ENCODE data around the gene SLC25A19.
A peak's percentile ranks its signal among the peaks of the same experiment; 100 is the strongest.

Gene SLC25A19

DNA sequence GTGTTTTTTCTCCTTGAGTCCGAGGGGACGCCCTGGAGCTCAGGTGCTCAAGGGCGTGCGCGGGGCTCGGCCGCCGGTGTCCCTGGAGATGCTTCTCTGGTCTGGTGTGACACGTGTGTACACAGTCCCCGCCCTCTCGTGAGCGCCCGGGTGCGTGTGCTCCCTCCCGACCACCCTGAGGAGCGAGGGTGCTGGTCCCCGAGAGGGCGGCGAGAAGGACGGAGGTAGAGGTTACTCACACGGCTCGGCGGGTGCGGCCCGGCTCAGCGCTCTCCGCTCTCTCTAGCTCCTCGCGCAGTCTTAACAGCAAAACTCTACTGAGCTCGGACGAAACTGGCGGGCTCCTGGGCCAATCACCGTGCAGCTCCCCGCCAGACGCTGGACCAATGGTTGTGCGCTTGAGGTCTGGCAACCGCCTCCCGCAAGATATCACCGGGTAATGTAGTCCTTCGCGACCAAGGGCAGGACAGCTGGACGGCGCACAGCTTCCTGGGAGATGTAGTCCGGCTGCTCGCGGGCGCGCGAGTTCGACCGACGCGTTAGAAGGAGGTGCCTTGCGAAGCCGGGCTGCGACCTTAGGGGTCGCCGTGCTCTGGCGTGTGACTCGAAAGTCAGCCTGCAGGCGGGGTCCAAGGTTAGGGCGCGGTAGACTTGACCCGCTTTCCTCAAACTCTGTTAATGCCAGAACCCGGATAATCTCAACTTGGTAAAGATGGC lies at the start of gene SLC25A19:
Gene SLC25A19, minus strand, starts transcription at position 319 of the 717 bp plus-strand sequence. CDS start 2,669 bp downstream, outside the sequence.
- peak; percentile 99 for DNase-seq

DNA sequence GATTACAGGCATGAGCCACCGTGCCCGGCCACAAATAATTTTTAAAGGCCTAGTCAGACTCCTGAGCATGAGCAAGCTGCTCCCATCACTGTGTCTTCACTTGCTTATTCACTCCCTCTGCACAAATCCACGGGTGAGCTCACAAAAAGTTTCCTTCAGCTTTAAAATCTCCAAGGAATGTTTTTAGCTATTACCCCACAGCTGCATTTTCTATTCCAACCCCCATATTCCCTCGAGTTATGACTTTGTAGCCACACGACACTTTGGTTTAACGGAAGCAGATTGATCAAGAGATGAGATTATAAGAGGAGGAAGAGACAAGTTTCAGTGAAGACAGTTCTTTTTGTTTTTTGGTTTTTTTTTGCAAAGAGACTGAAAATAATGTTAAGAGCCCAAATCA lies 49.1 kb upstream of the SLC25A19 start:
- peak; percentile 63 for DNase-seq

DNA sequence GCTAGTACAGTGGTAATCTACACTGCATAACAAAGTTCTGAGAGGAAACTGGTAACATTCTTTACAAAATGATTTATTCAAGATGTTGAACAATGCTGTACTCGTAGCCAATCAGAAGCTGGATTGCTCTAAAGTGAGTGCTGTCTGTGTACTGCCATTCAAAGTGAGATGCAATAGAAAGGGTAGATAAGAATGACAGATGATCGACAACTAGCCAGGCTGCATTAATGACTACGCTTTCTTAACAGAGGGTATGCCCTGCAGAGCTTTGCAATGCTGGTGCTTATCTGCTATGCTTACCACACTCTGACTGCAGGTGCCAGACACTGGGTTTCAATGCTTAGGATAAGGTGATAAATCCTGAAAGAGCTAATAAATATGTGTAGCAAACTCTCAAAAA lies 46.1 kb upstream of the SLC25A19 start:
- DNase-seq: no peak

DNA sequence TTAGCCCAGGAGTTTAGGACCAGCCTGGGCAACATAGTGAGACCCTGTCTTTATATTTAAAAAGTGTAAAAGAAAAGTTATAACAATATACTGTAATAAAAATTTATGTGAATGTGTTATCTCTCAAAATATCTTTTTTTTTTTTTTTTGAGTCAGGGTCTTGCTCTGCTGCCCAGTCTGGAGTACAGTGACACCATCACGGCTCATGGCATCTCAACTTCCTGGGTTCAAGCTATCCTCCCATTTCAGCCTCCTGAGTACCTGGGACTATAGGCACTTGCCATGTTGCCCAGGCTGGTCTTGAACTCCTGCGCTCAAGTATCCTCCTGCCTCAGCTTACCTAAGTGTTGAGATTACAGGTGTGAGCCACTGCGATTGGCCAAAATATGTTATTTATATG lies 45.5 kb upstream of the SLC25A19 start:
- DNase-seq: no peak

DNA sequence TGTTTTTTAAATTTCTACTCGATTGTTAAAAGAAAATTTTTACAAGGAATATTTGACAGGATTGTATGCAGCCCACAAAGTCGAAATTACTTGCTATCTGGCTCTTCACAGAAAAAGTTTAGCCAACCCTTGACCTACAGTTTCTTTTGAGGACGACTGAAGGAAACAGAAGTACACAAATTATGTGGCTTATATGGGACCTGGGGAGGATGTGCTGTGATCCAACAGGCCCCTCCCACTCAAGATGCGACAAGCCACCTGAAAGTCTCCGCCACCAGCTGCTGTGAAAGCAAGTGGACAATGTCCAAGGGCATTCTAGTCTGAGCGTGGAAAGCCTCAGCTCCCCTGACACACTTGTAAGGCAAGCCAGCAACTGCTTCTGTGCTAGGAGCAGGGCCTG lies 42.4 kb upstream of the SLC25A19 start:
- no peak for DNase-seq

DNA sequence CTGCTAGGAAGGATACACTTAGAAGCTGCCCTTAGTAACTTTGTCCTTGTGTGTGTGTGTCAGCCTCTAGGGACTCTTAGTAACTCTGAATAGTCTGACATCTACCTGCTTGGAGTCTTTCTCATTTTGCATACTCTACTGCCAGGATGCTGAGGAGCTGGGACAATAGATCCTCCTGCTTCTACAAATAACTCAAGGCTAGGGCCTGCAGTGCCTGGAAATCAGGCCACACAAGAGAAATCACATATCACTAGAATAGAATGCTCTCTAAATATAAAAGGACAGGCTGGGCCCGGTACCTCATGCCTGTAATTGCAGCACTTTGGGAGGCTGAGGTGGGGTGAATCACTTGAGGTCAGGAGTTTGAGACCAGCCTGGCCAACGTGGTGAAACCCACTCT lies 38.5 kb upstream of the SLC25A19 start:
- DNase-seq: no peak

DNA sequence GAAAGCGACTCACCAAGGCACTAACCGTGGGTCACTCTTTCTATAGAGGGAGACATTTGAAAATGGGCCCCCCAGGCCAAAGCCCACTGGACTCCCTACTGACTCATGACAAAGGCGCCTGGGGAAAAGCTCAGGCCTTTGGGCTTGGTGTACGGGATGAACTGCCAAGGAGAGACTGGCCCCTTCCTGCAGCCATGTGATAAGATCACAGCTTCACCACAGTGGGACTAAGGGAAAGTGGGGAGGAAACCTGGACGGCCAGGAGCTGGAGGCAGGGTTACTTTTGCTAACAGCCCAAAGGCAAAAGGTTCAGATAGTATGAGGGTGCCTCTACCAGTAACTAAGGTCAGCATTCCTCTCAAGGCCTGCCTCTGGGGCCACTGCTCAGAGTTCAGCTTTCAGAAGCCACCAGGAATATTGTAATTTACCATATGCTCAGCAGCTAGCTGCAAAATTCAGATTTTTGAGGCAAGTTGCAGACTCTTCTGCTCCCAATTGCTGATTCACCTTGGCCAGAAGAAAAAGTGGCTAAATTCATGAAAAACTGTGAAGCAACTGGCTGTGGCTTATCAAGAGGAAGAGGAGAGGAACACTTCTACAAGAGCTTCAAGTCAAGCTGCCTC lies 37.1 kb upstream of the SLC25A19 start:
- no peak for DNase-seq

DNA sequence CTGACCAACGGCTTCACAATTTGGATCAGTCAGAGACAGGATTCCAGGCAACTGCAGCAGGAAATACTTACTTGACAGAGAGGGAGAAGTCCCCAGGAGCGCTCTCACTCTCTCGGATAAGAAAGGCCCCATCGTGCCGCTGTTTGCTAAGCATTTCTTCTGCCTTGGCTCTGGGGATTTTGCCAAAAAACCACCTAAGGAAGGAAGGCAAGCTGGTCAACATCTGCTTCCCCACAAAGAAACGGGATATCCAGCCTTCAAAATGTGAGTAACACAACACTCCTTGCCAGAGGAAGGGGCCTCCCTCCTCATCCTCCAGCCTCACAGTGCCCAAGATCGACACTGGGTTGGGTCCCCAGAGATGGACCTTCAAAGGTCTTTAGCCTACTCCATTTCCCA lies 36.6 kb upstream of the SLC25A19 start:
- DNase-seq: no peak

DNA sequence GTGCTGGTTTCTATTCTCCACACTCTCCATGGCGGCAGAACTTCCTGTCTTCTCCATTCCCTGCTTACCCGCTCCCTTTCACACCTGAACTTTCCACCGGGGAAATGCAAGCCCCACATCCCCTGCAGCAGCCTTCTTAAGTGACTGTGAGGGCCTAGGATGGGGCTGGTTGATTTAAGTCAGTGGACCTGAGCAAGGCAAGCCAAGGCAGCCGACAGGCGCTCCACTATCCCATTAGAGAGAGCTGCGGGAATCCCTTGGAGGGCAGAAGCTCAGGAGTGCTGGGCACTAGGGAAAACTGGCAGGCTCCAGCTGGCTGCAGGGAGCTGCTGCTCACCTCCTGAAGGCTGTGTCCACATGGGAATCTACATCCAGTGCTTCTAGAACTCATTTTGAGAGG lies 36.1 kb upstream of the SLC25A19 start:
- DNase-seq: no peak

DNA sequence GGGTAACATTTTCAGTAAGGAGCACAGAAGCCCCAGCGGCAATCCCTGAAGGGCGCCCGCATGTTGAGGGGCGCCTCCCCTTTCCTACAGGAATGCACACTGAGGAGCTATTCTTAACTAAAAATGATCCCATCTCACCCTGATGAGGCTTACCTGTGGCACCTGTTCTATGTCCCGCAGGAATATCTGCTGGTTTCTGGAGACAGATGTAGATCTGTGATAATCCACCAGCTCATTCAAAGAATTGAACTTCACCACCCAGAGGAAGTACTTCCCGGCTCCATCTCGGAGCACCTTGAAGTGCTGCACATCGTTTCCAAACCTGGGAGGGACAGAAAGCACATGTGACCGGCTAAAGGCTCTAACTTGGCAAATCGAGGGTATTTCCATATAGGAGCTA lies 32.3 kb upstream of the SLC25A19 start:
- no peak for DNase-seq

DNA sequence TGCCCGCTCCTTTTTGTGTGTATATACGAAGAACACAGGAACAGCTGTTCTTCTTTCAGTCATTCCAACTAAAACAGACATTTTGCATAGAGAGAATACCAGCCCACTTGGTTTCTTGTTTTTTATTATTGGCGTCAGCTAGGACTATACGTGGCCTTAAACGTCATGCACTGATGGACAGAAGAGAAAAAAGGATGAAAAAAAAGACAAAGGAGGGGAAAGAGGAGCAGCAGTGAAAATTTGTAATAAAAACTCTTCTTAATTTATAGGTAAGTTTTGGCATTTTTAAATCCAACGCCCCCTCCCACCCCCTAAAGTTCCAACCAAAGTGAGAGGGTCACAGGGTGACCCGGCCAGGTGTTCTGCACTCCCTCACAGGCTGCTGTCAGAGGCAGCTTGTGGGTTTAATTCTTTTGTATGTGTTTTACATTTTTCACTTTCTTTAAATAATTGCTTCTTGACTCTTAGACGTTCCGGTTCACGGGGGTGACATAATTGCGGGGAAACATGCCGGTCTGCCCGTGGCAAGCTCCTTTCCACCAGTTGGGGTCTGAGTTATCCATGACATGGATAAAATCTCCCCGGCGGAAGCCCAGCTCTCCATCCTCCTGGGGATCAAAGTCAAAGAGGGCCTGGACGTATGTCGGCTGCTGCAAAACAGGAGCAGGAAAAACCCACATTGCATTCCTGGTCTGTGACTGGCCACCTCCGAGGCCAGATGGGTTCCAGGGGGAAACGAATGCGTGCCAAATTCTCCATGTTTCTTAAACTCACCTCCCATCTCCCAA lies 30.9 kb upstream of the SLC25A19 start:
- no peak for DNase-seq

DNA sequence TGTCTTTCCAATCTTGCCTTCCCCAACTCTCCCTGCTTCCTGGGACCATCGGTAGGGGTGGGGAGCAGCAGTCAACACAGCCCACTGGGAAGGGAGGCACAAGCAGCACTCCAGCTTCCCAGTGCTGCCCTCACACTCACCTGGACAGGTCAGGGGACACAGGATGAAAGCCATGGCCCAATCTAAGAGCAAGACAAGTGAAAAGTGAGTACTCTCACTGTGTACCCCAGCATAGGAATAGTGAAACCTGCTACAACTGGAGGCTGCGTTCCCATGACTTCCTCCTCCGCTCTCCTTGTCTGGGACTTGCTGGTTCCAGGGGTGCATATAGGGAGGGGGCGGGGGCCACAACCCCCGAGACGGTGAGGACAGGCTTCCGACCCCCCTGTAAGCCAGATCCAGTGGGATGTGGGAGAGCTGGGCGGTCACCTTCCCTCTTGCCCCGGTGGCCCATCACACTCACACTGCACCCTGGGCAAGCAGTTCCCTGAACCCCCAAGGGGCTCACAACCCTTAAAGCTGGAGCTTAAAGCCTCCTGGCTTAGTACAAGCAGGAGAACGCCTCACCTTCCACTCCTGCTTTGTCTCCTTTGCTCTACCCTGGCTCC lies 29.5 kb upstream of the SLC25A19 start:
- DNase-seq: no peak

DNA sequence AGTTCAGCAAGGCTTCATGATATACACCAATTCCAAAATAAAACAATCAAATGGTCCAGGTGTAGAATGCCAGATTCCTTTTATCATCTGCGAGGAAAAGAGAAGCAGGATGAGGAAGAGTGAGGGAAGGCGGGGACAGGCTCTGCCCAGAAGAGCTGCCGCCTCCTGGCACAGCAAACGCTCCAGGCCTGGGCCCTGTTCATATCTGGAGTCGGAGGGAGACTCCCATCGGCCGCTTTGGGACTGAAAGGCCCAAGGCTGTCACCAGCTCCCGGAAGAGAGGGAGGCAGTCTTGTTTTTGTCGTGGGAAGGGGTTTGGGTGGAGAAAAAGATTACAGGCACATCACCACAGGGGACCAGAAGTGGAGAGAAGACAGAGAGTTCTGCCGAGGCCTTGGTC lies 29.0 kb upstream of the SLC25A19 start:
- no peak for DNase-seq

DNA sequence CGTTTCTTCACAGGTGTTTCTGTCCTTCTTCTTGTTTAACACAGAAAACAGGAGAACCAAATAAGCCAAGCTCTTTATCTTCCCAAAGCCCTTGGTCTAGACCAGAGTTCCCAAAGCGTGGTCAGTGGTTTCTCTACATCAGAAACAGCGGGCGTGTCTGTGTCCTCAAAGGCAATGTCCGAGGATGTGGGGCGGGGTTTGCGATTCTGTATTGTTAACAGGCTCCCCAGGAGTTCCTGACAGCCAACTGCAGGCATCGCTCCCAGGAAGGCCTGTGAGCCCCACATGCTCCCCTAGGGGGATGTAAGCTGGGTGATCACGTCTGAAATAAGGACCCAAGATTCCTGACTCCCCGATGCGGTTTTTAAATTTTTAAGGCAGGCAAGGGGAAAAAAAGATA lies 28.4 kb upstream of the SLC25A19 start:
- DNase-seq: no peak

DNA sequence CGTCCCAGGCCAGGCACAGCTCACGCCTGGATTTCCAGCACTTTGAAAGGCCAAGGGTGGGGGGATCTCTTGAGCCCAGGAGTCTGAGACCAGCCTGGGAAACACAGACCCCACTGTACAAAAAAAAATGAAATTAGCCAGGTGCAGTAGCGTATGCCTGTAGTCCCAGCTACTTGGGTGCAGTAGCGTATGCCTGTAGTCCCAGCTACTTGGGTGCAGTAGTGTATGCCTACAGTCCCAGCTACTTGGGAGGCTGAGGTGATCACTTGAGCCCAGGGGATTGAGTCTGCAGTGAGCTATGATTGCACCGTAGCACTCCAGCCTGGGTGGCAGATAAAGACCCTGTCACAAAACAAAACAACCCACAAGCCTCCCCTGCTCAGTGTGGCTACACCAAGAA lies 27.0 kb upstream of the SLC25A19 start:
- DNase-seq: no peak

DNA sequence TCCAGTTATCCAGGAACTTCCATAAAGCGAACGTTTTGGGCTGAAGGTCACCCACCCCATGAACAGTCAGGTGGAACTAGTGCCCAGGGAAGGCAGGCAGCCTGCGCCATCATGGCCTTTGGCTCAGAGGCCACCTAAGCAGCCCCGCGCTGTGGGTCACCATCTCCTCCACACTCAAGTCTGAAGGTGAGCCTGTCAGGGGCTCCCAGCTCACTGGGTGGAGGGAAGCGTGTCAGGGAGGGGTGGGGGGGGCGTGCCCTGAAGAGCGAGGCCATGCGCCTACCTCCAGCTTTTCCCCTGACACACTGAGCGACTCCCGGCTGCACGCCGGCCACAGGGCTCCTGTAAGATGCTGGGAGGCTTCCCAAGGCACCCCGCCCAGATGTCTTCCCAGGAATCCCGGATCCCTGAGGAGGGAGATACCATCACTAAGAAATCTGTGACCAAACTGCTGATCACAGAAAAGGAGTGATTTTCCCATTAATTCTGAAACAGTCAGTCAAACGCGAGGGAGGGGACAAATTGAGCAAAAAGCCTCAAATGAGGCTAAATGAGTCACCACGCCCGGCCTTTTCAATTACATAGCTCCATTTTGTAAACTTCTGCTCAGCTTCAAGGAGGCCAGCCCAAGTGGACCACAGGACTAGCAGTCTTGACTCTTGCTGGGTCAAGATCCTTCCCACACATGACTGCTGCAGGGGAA lies 26.5 kb upstream of the SLC25A19 start:
- peak; percentile 70 for DNase-seq

DNA sequence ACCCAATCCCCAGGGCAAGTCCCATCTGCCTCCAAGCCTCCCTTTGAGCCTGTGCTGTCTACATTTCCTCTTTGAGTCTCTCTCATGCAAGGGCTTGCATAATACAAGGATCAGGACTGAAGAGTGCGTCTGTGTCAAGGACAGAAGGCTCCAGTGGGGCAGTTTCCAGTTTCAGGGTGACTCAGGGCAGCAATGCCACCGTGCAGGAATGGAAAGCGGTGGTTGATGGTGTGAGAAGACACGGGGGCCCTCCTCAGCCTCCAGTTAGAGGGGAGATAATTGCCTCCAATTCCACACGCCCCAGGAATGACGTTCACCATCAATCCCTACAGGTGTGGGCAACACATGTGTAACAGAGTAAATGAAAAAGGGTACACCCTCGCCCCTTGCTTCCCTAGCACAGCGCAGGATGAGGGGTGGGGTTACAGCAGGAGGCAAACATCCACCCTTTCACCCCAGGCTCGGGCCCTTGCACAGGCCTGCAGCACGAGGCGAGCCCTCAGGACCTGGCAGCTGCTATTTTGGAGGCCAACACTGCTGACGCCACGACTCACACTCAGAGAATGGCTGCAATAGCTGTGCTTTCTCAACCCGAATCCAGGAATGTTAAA lies 24.8 kb upstream of the SLC25A19 start:
- DNase-seq: peak; percentile 65

DNA sequence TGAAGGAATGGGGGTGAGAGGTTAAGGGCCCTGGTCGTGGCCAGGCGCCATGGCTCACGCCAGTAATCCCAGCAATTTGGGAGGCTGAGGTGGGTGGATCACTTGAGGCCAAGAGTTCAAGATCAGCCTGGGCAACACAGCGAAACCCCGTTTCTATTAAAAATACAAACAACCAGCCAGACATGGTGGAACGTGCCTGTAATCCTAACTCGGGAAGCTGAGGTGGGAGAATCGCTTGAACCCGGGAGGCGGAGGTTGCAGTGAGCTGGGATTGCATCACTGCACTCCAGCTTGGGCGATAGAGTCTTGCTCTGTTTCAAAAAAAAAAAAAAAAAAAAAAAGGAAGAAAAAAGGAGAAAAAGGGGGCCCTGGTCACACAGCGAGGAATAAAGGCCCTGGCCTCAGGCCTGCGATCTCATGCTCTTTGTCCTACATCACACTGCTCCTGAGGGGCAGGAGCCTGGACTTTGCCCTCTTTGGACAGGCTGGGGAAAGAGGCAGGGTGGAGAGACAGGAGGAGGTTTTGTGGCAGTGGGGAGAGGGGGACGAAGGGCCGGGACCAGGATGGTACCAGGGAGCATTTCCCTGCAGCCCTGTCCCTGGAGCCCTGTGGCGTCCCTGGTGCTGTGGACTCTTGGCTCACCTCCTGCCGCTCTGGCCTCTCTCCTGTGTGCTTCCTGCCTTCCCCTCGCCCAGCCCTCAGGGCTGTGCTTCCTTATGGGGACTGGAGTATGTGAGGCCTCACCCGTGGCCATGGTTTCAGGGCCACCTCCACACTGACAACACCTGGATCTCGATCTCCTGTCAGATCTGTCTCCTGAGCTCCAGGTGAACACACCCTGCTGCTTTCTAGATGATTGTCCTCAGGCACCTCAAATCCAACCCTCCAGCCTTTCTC lies 19.7 kb upstream of the SLC25A19 start:
- no peak for DNase-seq

DNA sequence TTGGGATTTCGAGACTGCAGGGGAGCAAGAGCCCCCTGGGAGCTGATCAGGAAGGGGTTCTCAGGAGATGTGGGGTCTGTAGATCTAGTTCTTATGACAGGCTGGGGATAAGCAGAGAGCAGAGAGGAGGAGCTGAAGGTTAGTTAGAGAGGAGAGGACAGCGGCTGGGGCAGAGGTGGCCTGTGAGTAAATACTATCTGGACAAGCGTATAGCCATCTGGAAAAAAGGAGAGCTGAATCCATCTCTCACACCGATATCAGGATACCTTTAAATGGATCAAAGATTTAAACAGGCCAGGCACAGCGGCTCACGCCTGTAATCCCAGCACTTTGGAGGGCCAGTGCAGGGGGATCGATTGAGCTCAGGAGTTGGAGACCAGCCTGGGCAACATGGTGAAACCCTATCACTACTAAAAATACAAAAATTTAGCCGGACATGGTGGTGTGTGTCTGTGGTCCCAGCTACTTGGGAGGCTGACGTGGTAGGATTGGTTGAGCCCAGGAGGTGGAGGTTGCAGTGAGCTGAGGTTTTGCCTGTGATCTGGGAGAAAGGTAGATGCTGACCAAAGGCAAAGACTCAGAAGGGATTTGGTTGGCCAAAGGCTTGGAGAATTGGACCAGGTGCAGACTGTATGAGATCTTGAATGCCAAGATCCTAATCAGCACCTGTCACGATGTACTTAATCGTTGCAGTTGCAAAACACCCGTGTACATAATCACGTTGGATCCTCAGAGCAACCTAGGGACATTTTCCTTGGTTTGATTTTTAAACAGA lies 18.9 kb upstream of the SLC25A19 start:
- DNase-seq: no peak

DNA sequence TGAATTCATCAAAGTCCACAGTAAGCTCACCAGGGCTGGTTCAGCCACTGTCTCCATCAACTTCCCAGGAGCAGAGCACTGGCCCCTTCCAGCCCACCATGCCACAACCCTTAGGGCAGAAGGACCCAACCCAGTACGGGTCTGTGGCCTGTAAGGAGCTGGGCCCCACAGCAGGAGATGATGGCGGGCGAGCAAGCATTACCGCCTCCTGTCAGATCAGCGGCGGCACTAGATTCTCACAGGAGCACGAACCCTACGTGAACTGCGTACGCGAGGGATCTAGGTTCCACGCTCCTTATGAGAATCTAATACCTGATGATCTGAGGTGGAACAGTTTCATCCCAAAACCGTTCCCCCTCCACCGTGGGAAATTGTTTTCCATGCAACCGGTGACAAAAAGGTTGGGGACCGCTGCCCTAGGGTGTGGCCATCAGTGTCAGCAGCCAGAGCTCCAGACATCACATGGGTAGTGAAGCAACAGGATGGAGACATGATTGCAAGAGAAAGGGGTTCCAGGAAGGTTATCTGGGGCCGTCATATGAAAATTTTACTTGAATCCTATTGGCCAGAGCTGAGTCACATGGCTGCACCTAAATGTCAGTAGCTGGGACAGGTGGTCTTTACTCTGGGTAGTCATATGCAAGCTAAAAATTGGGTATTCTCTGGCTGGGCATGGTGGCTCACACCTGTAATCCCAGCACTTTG lies 12.4 kb upstream of the SLC25A19 start:
- no peak for DNase-seq

Data from activated CD4-positive, alpha-beta T cell treated with anti-CD3 and anti-CD28 coated beads, Interleukin-2, Interleukin-6, amounts not matched to agents 100 ng/mL and 50 ng/mL, durations not matched to agents 16 hours and 8 hours (primary cell).